HCT116 (cell line): Measurements from ENCODE around the gene SULT1E1. TPM values are rescaled to one million over a fixed set of nuclear protein-coding genes. Genes with fewer than 3 reads are reported as not detected.

ENCODE experiments used
- ATAC-seq: fragments of 200-7000 bp; cut with Tn5 transposase; 2 replicates; pipeline ENCODE4 v1.9.1; 2020; ENCODE audit warnings: mild to moderate bottlenecking, moderate library complexity
- BruUV-seq: library from RNA; stranded (reverse); fragments of 400-500 nt; replicated peaks from 2 replicates; lab custom pipeline; 2021; lab: Mats Ljungman, UMichigan
- CTCF ChIA-PET: fragments of 300-600 bp; sonication (Branson Sonifier 250); formaldehyde crosslinking; loops from one replicate; lab custom pipeline; 2021; ENCODE audit warnings: antibody characterized with exemption; lab: Charles Lee
- POLR2A ChIA-PET: fragments of 300-600, 350-600 bp; sonication (Branson Sonifier 250); formaldehyde crosslinking; loops from one replicate; lab custom pipeline; 2021; ENCODE audit warnings: antibody characterized with exemption; lab: Charles Lee
- RAD21 ChIA-PET, 2 experiments: fragments of 300-600 bp; sonication (Branson Sonifier 250); formaldehyde crosslinking; loops; one replicate each; lab custom pipeline; 2023; ENCODE audit warnings: low total read pairs in 2 of 2; ENCODE audit not compliant: uncharacterized antibody in 2 of 2, unreplicated experiment in 2 of 2, low non-redundant PET in 1 of 2; lab: Charles Lee
- DNase-seq: peaks from one replicate; pipeline ENCODE4 v3.0.0-alpha.2; 2010; ENCODE audit warnings: low read depth, low spot score
- H2AFZ ChIP-seq: fragments of 200-600 bp; shearing (Covaris generic), sonication (generic); 2 replicates; pipeline ENCODE4 v1.6.1; 2017; ENCODE audit warnings: low read depth, mixed run types, mixed read lengths, antibody characterized with exemption, low read length; ENCODE audit not compliant: poor library complexity, severe bottlenecking
- H3K27ac ChIP-seq: 2 replicates; pipeline ENCODE4 v1.5.1; 2012; ENCODE audit warnings: low read depth, low read length
- H3K27me3 ChIP-seq: fragments of 200-600 bp; sonication (generic); 2 replicates; pipeline ENCODE4 v1.6.1; 2016; ENCODE audit warnings: mixed run types, low read length, mixed read lengths; ENCODE audit not compliant: insufficient read depth
- H3K36me3 ChIP-seq, 2 experiments: fragments of 200-500 bp in 1 of 2; fragments of 200-600 bp in 1 of 2; sonication (Bioruptor generic) in 1 of 2; sonication (generic) in 1 of 2; 2 replicates each; pipeline versions ENCODE4 v1.5.1 to v1.6.1; 2014 to 2016; ENCODE audit warnings: low read length in 2 of 2, inconsistent platforms in 1 of 2, mixed read lengths in 1 of 2, mixed run types in 1 of 2; ENCODE audit not compliant: insufficient read depth in 2 of 2, control insufficient read depth in 1 of 2
- H3K4me1 ChIP-seq, 2 experiments: fragments of 200-600 bp in 1 of 2; sonication (generic) in 1 of 2; 2 replicates each; pipeline versions ENCODE4 v1.5.1 to v1.6.1; 2012 to 2017; ENCODE audit warnings: low read length in 2 of 2, inconsistent platforms in 1 of 2, mild to moderate bottlenecking in 1 of 2, mixed read lengths in 1 of 2, mixed run types in 1 of 2, moderate library complexity in 1 of 2; ENCODE audit not compliant: insufficient read depth in 2 of 2, control insufficient read depth in 1 of 2
- H3K4me2 ChIP-seq: fragments of 200-600 bp; sonication (generic); 2 replicates; pipeline ENCODE4 v1.6.1; 2017; ENCODE audit warnings: mixed run types, low read length, mixed read lengths
- H3K4me3 ChIP-seq, 2 experiments: fragments of 200-600 bp in 1 of 2; sonication (generic) in 1 of 2; replicated peaks in 1 of 2; 2 replicates each; pipeline ENCODE4 v1.5.1; 2011 to 2016; ENCODE audit warnings: low read length in 2 of 2, control low read depth in 1 of 2, low read depth in 1 of 2, mild to moderate bottlenecking in 1 of 2, mixed read lengths in 1 of 2, mixed run types in 1 of 2
- H3K79me2 ChIP-seq: fragments of 200-600 bp; sonication (generic); 2 replicates; pipeline ENCODE4 v1.6.1; 2017; ENCODE audit warnings: mild to moderate bottlenecking, mixed run types, low read length, moderate library complexity, mixed read lengths; ENCODE audit not compliant: insufficient read depth
- H3K9ac ChIP-seq: fragments of 200-600 bp; sonication (generic); 2 replicates; pipeline ENCODE4 v1.6.1; 2016; ENCODE audit warnings: low read length, mixed read lengths
- H3K9me2 ChIP-seq: fragments of 200-600 bp; sonication (generic), shearing (Covaris generic); 2 replicates; pipeline ENCODE4 v1.6.1; 2017; ENCODE audit warnings: mixed run types, mild to moderate bottlenecking, moderate library complexity; ENCODE audit not compliant: insufficient read depth
- H3K9me3 ChIP-seq, 2 experiments: fragments of 200-500 bp in 1 of 2; fragments of 200-600 bp in 1 of 2; sonication (Bioruptor generic) in 1 of 2; sonication (generic) in 1 of 2; 2 replicates each; pipeline ENCODE4 v1.6.1; 2014 to 2017; ENCODE audit warnings: low read length in 2 of 2, mixed read lengths in 2 of 2, inconsistent platforms in 1 of 2, low read depth in 1 of 2, mild to moderate bottlenecking in 1 of 2, mixed run types in 1 of 2, moderate library complexity in 1 of 2; ENCODE audit not compliant: control insufficient read depth in 1 of 2, insufficient read depth in 1 of 2
- H4K20me1 ChIP-seq: fragments of 200-600 bp; sonication (generic), shearing (Covaris generic); 2 replicates; pipeline ENCODE4 v1.6.1; 2017; ENCODE audit warnings: mixed run types, mild to moderate bottlenecking, moderate library complexity; ENCODE audit not compliant: insufficient read depth
- CBX3 ChIP-seq: IDR thresholded peaks from 2 replicates; pipeline ENCODE4 v1.6.1; 2012; ENCODE audit warnings: low read depth
- CEBPB ChIP-seq: IDR thresholded peaks from 2 replicates; pipeline ENCODE4 v1.6.1; 2012; ENCODE audit warnings: low read depth
- EGR1 ChIP-seq: IDR thresholded peaks from 2 replicates; pipeline ENCODE4 v1.6.1; 2012; ENCODE audit warnings: low read depth
- ELF1 ChIP-seq: IDR thresholded peaks from 2 replicates; pipeline ENCODE4 v1.6.1; 2012; ENCODE audit warnings: low read depth, borderline replicate concordance
- EZH2 ChIP-seq: fragments of 200-600 bp; sonication (generic); IDR thresholded peaks from 2 replicates; pipeline ENCODE4 v1.6.1; 2017; ENCODE audit warnings: antibody characterized with exemption, mixed run types
- EZH2phosphoT487 ChIP-seq: fragments of 200-600 bp; IDR thresholded peaks from 2 replicates; pipeline ENCODE4 v1.6.1; 2018; ENCODE audit warnings: antibody characterized with exemption, borderline replicate concordance
- FOSL1 ChIP-seq: IDR thresholded peaks from 2 replicates; pipeline ENCODE4 v1.6.1; 2012; ENCODE audit warnings: low read depth
- JUND ChIP-seq: IDR thresholded peaks from 2 replicates; pipeline ENCODE4 v1.6.1; 2012
- MAX ChIP-seq: IDR thresholded peaks from 2 replicates; pipeline ENCODE4 v1.6.1; 2012
- POLR2AphosphoS5 ChIP-seq: IDR thresholded peaks from 2 replicates; pipeline ENCODE4 v1.6.1; 2011; ENCODE audit warnings: mild to moderate bottlenecking, low read depth, low read length, moderate library complexity
- RAD21 ChIP-seq: IDR thresholded peaks from 2 replicates; pipeline ENCODE4 v1.6.1; 2012; ENCODE audit warnings: low read depth, mild to moderate bottlenecking
- SIN3A ChIP-seq: IDR thresholded peaks from 2 replicates; pipeline ENCODE4 v1.6.1; 2012; ENCODE audit warnings: low read depth
- SP1 ChIP-seq: IDR thresholded peaks from 2 replicates; pipeline ENCODE4 v1.6.1; 2012; ENCODE audit warnings: low read depth
- SRF ChIP-seq: IDR thresholded peaks from 2 replicates; pipeline ENCODE4 v1.6.1; 2012; ENCODE audit warnings: low read depth
- YY1 ChIP-seq: IDR thresholded peaks from 2 replicates; pipeline ENCODE4 v1.6.1; 2011; ENCODE audit warnings: low read length, low read depth, moderate library complexity, mild to moderate bottlenecking; ENCODE audit not compliant: insufficient replicate concordance; ENCODE audit errors: extremely low read depth
- ZFX ChIP-seq: fragments of 450-650 bp; IDR thresholded peaks from 2 replicates; pipeline ENCODE4 v1.6.1; 2017
- ZNF274 ChIP-seq: fragments of 200-500 bp; sonication (Bioruptor generic); IDR thresholded peaks from 2 replicates; pipeline ENCODE4 v1.6.1; 2014; ENCODE audit warnings: mild to moderate bottlenecking, low read depth, low read length, inconsistent platforms
- intact Hi-C: fragments of 100-400 bp; cut with micrococcal nuclease; formaldehyde crosslinking; loops from 2 replicates; pipeline ENCODE4 v1.10.0; 2022
- total RNA-seq: library from RNA; stranded (reverse); gene quantifications from one replicate; pipeline ENCODE4 v1.2.1, GENCODE V29; 2021; ENCODE audit not compliant: unreplicated experiment
- TF ChIP-seq, protein P1 (sequence below): IDR thresholded peaks from 2 replicates; pipeline ENCODE4 v1.6.1; 2012; ENCODE audit warnings: low read depth
- TF ChIP-seq, protein P2 (sequence below): IDR thresholded peaks from 2 replicates; pipeline ENCODE4 v1.6.1; 2011; ENCODE audit warnings: mild to moderate bottlenecking, low read length, moderate library complexity; ENCODE audit not compliant: insufficient replicate concordance; ENCODE audit errors: extremely low read depth

SULT1E1 gene
- total RNA-seq, 1 experiment from 2014 or later, result not detected

- ChIA-PET CTCF (no interaction called here), POLR2A (no interaction called here), RAD21 (no interaction called here)
- Histone ChIP-seq H4K20me1 (no peaks in the 10 kb centered on the region), H3K9me3 (no peaks in the 10 kb centered on the region), H3K27me3 (no peaks in the 10 kb centered on the region), H3K4me1 (no peaks in the 10 kb centered on the region), H3K9ac (no peak overlapping the region), H3K4me2 (no peak overlapping the region), H3K36me3 (no peaks in the 10 kb centered on the region), H3K4me3 (no peak overlapping the region), H3K27ac (no peak overlapping the region), H2AFZ (no peak overlapping the region), H3K79me2 (no peaks in the 10 kb centered on the region), H3K9me2 (no peaks in the 10 kb centered on the region)
- BruUV-seq, result no TSS peak
- DNase-seq (no peak), ATAC-seq (no peak)
- intact Hi-C loops, result no loop called here
- no peak for TF ChIP-seq ELF1
- TF ChIP-seq SP1, result no peak
- TF ChIP-seq YY1, result no peak
- TF ChIP-seq SRF, result no peak
- TF ChIP-seq FOSL1, result no peak
- no peak for TF ChIP-seq RAD21
- TF ChIP-seq ZNF274, result no peak
- TF ChIP-seq EGR1, result no peak
- TF ChIP-seq SIN3A, result no peak
- TF ChIP-seq CEBPB, result no peak
- no peak for TF ChIP-seq POLR2AphosphoS5
- no peak for TF ChIP-seq CBX3
- TF ChIP-seq EZH2phosphoT487, result no peak
- no peak for TF ChIP-seq ZFX
- no peak for TF ChIP-seq MAX
- TF ChIP-seq, protein P1, sequence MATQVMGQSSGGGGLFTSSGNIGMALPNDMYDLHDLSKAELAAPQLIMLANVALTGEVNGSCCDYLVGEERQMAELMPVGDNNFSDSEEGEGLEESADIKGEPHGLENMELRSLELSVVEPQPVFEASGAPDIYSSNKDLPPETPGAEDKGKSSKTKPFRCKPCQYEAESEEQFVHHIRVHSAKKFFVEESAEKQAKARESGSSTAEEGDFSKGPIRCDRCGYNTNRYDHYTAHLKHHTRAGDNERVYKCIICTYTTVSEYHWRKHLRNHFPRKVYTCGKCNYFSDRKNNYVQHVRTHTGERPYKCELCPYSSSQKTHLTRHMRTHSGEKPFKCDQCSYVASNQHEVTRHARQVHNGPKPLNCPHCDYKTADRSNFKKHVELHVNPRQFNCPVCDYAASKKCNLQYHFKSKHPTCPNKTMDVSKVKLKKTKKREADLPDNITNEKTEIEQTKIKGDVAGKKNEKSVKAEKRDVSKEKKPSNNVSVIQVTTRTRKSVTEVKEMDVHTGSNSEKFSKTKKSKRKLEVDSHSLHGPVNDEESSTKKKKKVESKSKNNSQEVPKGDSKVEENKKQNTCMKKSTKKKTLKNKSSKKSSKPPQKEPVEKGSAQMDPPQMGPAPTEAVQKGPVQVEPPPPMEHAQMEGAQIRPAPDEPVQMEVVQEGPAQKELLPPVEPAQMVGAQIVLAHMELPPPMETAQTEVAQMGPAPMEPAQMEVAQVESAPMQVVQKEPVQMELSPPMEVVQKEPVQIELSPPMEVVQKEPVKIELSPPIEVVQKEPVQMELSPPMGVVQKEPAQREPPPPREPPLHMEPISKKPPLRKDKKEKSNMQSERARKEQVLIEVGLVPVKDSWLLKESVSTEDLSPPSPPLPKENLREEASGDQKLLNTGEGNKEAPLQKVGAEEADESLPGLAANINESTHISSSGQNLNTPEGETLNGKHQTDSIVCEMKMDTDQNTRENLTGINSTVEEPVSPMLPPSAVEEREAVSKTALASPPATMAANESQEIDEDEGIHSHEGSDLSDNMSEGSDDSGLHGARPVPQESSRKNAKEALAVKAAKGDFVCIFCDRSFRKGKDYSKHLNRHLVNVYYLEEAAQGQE, result no peak
- no peak for TF ChIP-seq JUND
- no peak for TF ChIP-seq EZH2
- TF ChIP-seq, protein P2, sequence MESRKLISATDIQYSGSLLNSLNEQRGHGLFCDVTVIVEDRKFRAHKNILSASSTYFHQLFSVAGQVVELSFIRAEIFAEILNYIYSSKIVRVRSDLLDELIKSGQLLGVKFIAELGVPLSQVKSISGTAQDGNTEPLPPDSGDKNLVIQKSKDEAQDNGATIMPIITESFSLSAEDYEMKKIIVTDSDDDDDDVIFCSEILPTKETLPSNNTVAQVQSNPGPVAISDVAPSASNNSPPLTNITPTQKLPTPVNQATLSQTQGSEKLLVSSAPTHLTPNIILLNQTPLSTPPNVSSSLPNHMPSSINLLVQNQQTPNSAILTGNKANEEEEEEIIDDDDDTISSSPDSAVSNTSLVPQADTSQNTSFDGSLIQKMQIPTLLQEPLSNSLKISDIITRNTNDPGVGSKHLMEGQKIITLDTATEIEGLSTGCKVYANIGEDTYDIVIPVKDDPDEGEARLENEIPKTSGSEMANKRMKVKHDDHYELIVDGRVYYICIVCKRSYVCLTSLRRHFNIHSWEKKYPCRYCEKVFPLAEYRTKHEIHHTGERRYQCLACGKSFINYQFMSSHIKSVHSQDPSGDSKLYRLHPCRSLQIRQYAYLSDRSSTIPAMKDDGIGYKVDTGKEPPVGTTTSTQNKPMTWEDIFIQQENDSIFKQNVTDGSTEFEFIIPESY, result no peak
Observed at GRCh38 chr4:69836287-69836686, 23.7 kb downstream of the SULT1E1 start.
